OCI-LY1 (cell line): Measurements from ENCODE around the gene TFPI.

Source experiments
- H2AFZ ChIP-seq: fragments of 200-600 bp; sonication (generic), shearing (Covaris generic); 2 replicates; pipeline ENCODE4 v1.6.0; 2014; ENCODE audit warnings: antibody characterized with exemption, mild to moderate bottlenecking, low read length
- H3F3A ChIP-seq: fragments of 200-600 bp; sonication (generic), shearing (Covaris generic); 2 replicates; pipeline ENCODE4 v1.6.0; 2014; ENCODE audit warnings: mild to moderate bottlenecking, antibody characterized with exemption, low read length, moderate library complexity; ENCODE audit not compliant: insufficient read depth
- H3K27ac ChIP-seq: fragments of 200-600 bp; sonication (generic); 2 replicates; pipeline ENCODE4 v1.5.1; 2014; ENCODE audit warnings: low read length, mixed run types, mild to moderate bottlenecking, low read depth; ENCODE audit not compliant: poor library complexity, severe bottlenecking
- H3K27me3 ChIP-seq: fragments of 200-600 bp; sonication (generic); 2 replicates; pipeline ENCODE4 v1.6.0; 2014; ENCODE audit warnings: antibody characterized with exemption, mild to moderate bottlenecking, low read length, moderate library complexity; ENCODE audit not compliant: insufficient read depth
- H3K36me3 ChIP-seq: fragments of 200-600 bp; sonication (generic); 2 replicates; pipeline ENCODE4 v1.6.1; 2014; ENCODE audit warnings: mild to moderate bottlenecking, antibody characterized with exemption, low read length, moderate library complexity, mixed read lengths; ENCODE audit not compliant: insufficient read depth
- H3K4me1 ChIP-seq: fragments of 200-600 bp; sonication (generic); 2 replicates; pipeline ENCODE4 v1.5.1; 2014; ENCODE audit warnings: mild to moderate bottlenecking, low read length, moderate library complexity; ENCODE audit not compliant: insufficient read depth, severe bottlenecking
- H3K4me2 ChIP-seq: fragments of 200-600 bp; sonication (generic), shearing (Covaris generic); 2 replicates; pipeline ENCODE4 v1.6.1; 2014; ENCODE audit warnings: low read length
- H3K4me3 ChIP-seq: fragments of 200-600 bp; sonication (generic); 2 replicates; pipeline ENCODE4 v1.5.1; 2014; ENCODE audit warnings: low read length, low read depth, mild to moderate bottlenecking, mixed read lengths; ENCODE audit not compliant: poor library complexity, severe bottlenecking
- H3K79me2 ChIP-seq: fragments of 200-600 bp; shearing (Covaris generic); 2 replicates; pipeline ENCODE4 v1.6.1; 2016; ENCODE audit warnings: mixed run types, low read length, mixed read lengths; ENCODE audit not compliant: insufficient read depth
- H3K9ac ChIP-seq: fragments of 200-600 bp; sonication (generic), shearing (Covaris generic); 2 replicates; pipeline ENCODE4 v1.6.1; 2014; ENCODE audit warnings: mild to moderate bottlenecking, low read length, mixed read lengths
- H3K9me2 ChIP-seq: fragments of 200-600 bp; sonication (generic), shearing (Covaris generic); 2 replicates; pipeline ENCODE4 v1.6.1; 2014; ENCODE audit warnings: low read depth, mild to moderate bottlenecking, low read length, mixed read lengths
- H3K9me3 ChIP-seq: fragments of 200-600 bp; shearing (Covaris generic); 2 replicates; pipeline ENCODE4 v1.6.1; 2014; ENCODE audit warnings: low read length, mixed read lengths
- H4K20me1 ChIP-seq: fragments of 200-600 bp; sonication (generic), shearing (Covaris generic); 2 replicates; pipeline ENCODE4 v1.6.0; 2016; ENCODE audit warnings: mild to moderate bottlenecking, low read length; ENCODE audit not compliant: insufficient read depth
- CTCF ChIP-seq: fragments of 200-600 bp; sonication (generic), shearing (Covaris generic); IDR thresholded peaks from 2 replicates; pipeline ENCODE4 v1.5.1; 2017; ENCODE audit warnings: mild to moderate bottlenecking, antibody characterized with exemption, low read length, moderate library complexity, mixed read lengths
- EZH2 ChIP-seq: fragments of 200-600 bp; sonication (generic), shearing (Covaris generic); IDR thresholded peaks from 2 replicates; pipeline ENCODE4 v1.8.0; 2017; ENCODE audit warnings: borderline replicate concordance, mixed run types, mild to moderate bottlenecking, antibody characterized with exemption, low read length, moderate library complexity, mixed read lengths

The TFPI gene

GRCh38 chr2:187509667-187510417 is 44.4 kb downstream of the TFPI start:
- TF ChIP-seq CTCF: no peak
- no peak for TF ChIP-seq EZH2
- Histone ChIP-seq H3K9me2 (no peaks in the 10 kb centered on the region), H3K9ac (no peak overlapping the region), H3K36me3 (no peaks in the 10 kb centered on the region), H3K4me3 (no peak overlapping the region), H3K4me1 (no peaks in the 10 kb centered on the region), H3K79me2 (no peaks in the 10 kb centered on the region), H2AFZ (no peak overlapping the region), H3K4me2 (no peak overlapping the region), H4K20me1 (no peaks in the 10 kb centered on the region), H3K9me3 (no peaks in the 10 kb centered on the region), H3F3A (no peaks in the 10 kb centered on the region), H3K27me3 (no peaks in the 10 kb centered on the region), H3K27ac (no peak overlapping the region)

GRCh38 chr2:187506416-187506815 is 47.8 kb downstream of the TFPI start:
- no peak overlapping the region for H3K9ac ChIP-seq
- no peaks in the 10 kb centered on the region for H3K9me2 ChIP-seq
- H3K4me1 ChIP-seq: no peaks in the 10 kb centered on the region
- no peak overlapping the region for H3K4me3 ChIP-seq
- no peaks in the 10 kb centered on the region for H3K9me3 ChIP-seq
- no peaks in the 10 kb centered on the region for H3K36me3 ChIP-seq
- no peaks in the 10 kb centered on the region for H3K27me3 ChIP-seq
- TF ChIP-seq EZH2: no peak
- no peak for TF ChIP-seq CTCF
- H3K4me2 ChIP-seq: no peak overlapping the region
- no peaks in the 10 kb centered on the region for H4K20me1 ChIP-seq
- no peak overlapping the region for H2AFZ ChIP-seq
- H3K27ac ChIP-seq: no peak overlapping the region
- no peaks in the 10 kb centered on the region for H3F3A ChIP-seq
- H3K79me2 ChIP-seq: no peaks in the 10 kb centered on the region

DNA sequence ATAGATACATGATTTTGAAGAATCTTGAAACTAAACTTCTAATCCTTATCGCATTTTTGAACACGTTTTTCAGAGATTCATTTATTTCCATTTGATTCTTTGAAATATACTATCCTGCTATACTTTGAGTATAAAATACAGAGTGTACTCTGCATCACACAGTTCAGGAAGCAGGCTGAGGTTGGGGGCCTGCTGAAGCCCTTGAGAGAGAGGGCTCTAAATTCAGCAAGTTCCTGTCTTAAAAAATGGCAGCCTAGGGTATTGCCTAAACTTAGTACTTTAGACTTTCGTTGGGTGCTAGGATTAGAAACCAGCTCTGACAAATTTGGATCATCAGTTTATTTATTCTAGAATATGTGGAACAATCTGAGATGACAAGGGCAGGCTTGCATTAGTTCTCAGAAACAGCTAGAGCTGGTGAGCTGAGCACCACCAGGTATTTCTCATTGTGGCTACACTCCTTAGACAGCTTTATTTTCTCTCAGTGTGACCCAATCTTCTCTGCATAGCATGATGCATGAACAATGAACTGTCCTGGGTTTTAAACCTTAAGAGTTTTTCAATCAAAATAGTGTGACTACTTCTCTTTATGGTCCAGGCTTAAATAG is 49.1 kb downstream of the TFPI start:
- Histone ChIP-seq H2AFZ (no peak overlapping the region), H3K27ac (no peak overlapping the region), H3K9me3 (no peaks in the 10 kb centered on the region), H3K9ac (no peak overlapping the region), H3K4me3 (no peak overlapping the region), H3K9me2 (no peaks in the 10 kb centered on the region), H3K4me1 (no peaks in the 10 kb centered on the region), H3K79me2 (no peaks in the 10 kb centered on the region), H3K27me3 (no peaks in the 10 kb centered on the region), H4K20me1 (no peaks in the 10 kb centered on the region), H3F3A (no peaks in the 10 kb centered on the region), H3K4me2 (no peak overlapping the region), H3K36me3 (no peaks in the 10 kb centered on the region)
- TF ChIP-seq EZH2 (no peak), CTCF (no peak)
